ENCODE data around the gene HIVEP1. TPM values are rescaled to one million over a fixed set of nuclear protein-coding genes. Genes with fewer than 3 reads are reported as not detected.

HIVEP1 gene
- total RNA-seq, 2 donors from 2014 or later = 54.3 to 75.6 TPM

- DNase-seq (ENCODE audit: low spot score in 2 of 2) = no peak
- Mint-ChIP-seq H3K27ac (peak overlapping the region in 1 of 2 donors; percentile 4), H3K36me3 (peaks cover 38 to 86% of the 10 kb centered on the region in 2 donors), H3K9me3 (peaks cover 0 to 21% of the 10 kb centered on the region in 2 donors)
- no peak for ATAC-seq
Observed at GRCh38 chr6:12024699-12025434, 12.8 kb downstream of the HIVEP1 start.

- ATAC-seq (no peak), DNase-seq (ENCODE audit: low spot score in 2 of 2) (no peak)
- H3K36me3 Mint-ChIP-seq = peaks cover 40 to 88% of the 10 kb centered on the region in 2 donors
- peaks cover 0 to 22% of the 10 kb centered on the region in 2 donors for H3K9me3 Mint-ChIP-seq
- peak overlapping the region in 1 of 2 donors; percentile 67 for H3K27ac Mint-ChIP-seq
Observed at GRCh38 chr6:12026120-12026519, 14.0 kb downstream of the HIVEP1 start.

- ATAC-seq (no peak), DNase-seq (ENCODE audit: low spot score in 2 of 2) (no peak)
- H3K36me3 Mint-ChIP-seq = peaks cover 42 to 89% of the 10 kb centered on the region in 2 donors
- peaks cover 0 to 22% of the 10 kb centered on the region in 2 donors for H3K9me3 Mint-ChIP-seq
- H3K27ac Mint-ChIP-seq = no peak overlapping the region
Observed at GRCh38 chr6:12026833-12027232, 14.7 kb downstream of the HIVEP1 start.

- no peak overlapping the region for H3K27ac Mint-ChIP-seq
- DNase-seq (ENCODE audit: low spot score in 2 of 2) (no peak), ATAC-seq (no peak)
- H3K36me3 Mint-ChIP-seq = peaks cover 42 to 79% of the 10 kb centered on the region in 2 donors
- H3K9me3 Mint-ChIP-seq = peaks cover 0 to 22% of the 10 kb centered on the region in 2 donors
Observed at GRCh38 chr6:12028213-12028612, 16.1 kb downstream of the HIVEP1 start.

- DNase-seq (ENCODE audit: low spot score in 2 of 2) = no peak
- Mint-ChIP-seq H3K27ac (no peak overlapping the region), H3K36me3 (peaks cover 42 to 74% of the 10 kb centered on the region in 2 donors), H3K9me3 (peaks cover 0 to 22% of the 10 kb centered on the region in 2 donors)
- ATAC-seq = no peak
Observed at GRCh38 chr6:12029979-12030737, 18.0 kb downstream of the HIVEP1 start.

- ATAC-seq (peak; percentile 91 to 94), DNase-seq (ENCODE audit: low spot score in 2 of 2) (no peak)
- peaks cover 39 to 66% of the 10 kb centered on the region in 2 donors for H3K36me3 Mint-ChIP-seq
- H3K9me3 Mint-ChIP-seq = peaks cover 0 to 19% of the 10 kb centered on the region in 2 donors
- H3K27ac Mint-ChIP-seq = peak overlapping the region; percentile 56 to 57
Observed at GRCh38 chr6:12030993-12031550, 19.0 kb downstream of the HIVEP1 start.

- no peak for DNase-seq (ENCODE audit: low spot score in 2 of 2)
- ATAC-seq = no peak
- Mint-ChIP-seq H3K9me3 (peaks cover 0 to 8% of the 10 kb centered on the region in 2 donors), H3K27ac (peak overlapping the region in 1 of 2 donors; percentile 25), H3K36me3 (peaks cover 24 to 62% of the 10 kb centered on the region in 2 donors)
Observed at GRCh38 chr6:12032783-12033573, 20.9 kb downstream of the HIVEP1 start.

GRCh38 chr6:12033770-12034169 lies 21.7 kb downstream of the HIVEP1 start:
- DNase-seq (ENCODE audit: low spot score in 2 of 2) (no peak), ATAC-seq (no peak)
- Mint-ChIP-seq H3K27ac (peak overlapping the region in 1 of 2 donors; percentile 25), H3K9me3 (peaks cover 0 to 8% of the 10 kb centered on the region in 2 donors), H3K36me3 (peaks cover 22 to 54% of the 10 kb centered on the region in 2 donors)

- no peak overlapping the region for H3K27ac Mint-ChIP-seq
- H3K36me3 Mint-ChIP-seq = peaks cover 20 to 49% of the 10 kb centered on the region in 2 donors
- no peak for ATAC-seq
- DNase-seq (ENCODE audit: low spot score in 2 of 2) = no peak
- peaks cover 0 to 5% of the 10 kb centered on the region in 2 donors for H3K9me3 Mint-ChIP-seq
Observed at GRCh38 chr6:12034349-12034748, 22.2 kb downstream of the HIVEP1 start.

GRCh38 chr6:12034837-12035236 lies 22.7 kb downstream of the HIVEP1 start:
- no peak overlapping the region for H3K27ac Mint-ChIP-seq
- H3K36me3 Mint-ChIP-seq = peaks cover 17 to 49% of the 10 kb centered on the region in 2 donors
- ATAC-seq (no peak), DNase-seq (ENCODE audit: low spot score in 2 of 2) (no peak)
- peaks cover 0 to 3% of the 10 kb centered on the region in 2 donors for H3K9me3 Mint-ChIP-seq

- Mint-ChIP-seq H3K27ac (peak overlapping the region in 1 of 2 donors; percentile 80), H3K36me3 (peaks cover under 1 to 48% of the 10 kb centered on the region in 2 donors), H3K9me3 (peaks cover 0 to 9% of the 10 kb centered on the region in 2 donors)
- DNase-seq (ENCODE audit: low spot score in 2 of 2) = no peak
- ATAC-seq = no peak
Observed at GRCh38 chr6:12036766-12037165, 24.7 kb downstream of the HIVEP1 start.

- H3K27ac Mint-ChIP-seq = peak overlapping the region; percentile 72 to 80
- DNase-seq (ENCODE audit: low spot score in 2 of 2) = no peak
- H3K9me3 Mint-ChIP-seq = peaks cover 0 to 9% of the 10 kb centered on the region in 2 donors
- peaks cover 0 to 48% of the 10 kb centered on the region in 2 donors for H3K36me3 Mint-ChIP-seq
- no peak for ATAC-seq
Observed at GRCh38 chr6:12037798-12038197, 25.7 kb downstream of the HIVEP1 start.

- H3K36me3 Mint-ChIP-seq = peaks cover 0 to 55% of the 10 kb centered on the region in 2 donors
- DNase-seq (ENCODE audit: low spot score in 2 of 2) (no peak), ATAC-seq (no peak)
- H3K9me3 Mint-ChIP-seq = peaks cover 0 to 9% of the 10 kb centered on the region in 2 donors
- H3K27ac Mint-ChIP-seq = no peak overlapping the region
Observed at GRCh38 chr6:12039540-12040459, 27.7 kb downstream of the HIVEP1 start.

- Mint-ChIP-seq H3K9me3 (no peaks in the 10 kb centered on the region), H3K36me3 (peaks cover 7 to 52% of the 10 kb centered on the region in 2 donors), H3K27ac (peak overlapping the region; percentile 89 to 95)
- ATAC-seq = no peak
- no peak for DNase-seq (ENCODE audit: low spot score in 2 of 2)
Observed at GRCh38 chr6:12047304-12047703, 35.2 kb downstream of the HIVEP1 start.

GRCh38 chr6:12047792-12048432 lies 35.8 kb downstream of the HIVEP1 start:
- peaks cover 7 to 52% of the 10 kb centered on the region in 2 donors for H3K36me3 Mint-ChIP-seq
- peak overlapping the region; percentile 89 to 95 for H3K27ac Mint-ChIP-seq
- DNase-seq (ENCODE audit: low spot score in 2 of 2) = no peak
- no peak for ATAC-seq
- H3K9me3 Mint-ChIP-seq = no peaks in the 10 kb centered on the region
